Fibroblast of mammary gland (primary cell): Measurements from ENCODE around the gene TTC8.
"Not testable (repeated sequence)": the region's sequence is repeated elsewhere in the genome, so short reads cannot be mapped to it uniquely, and the experiment has no call there.

Experiments used
- DNase-seq: peaks from one replicate; pipeline ENCODE4 v3.0.0-alpha.2; 2010; ENCODE audit warnings: low read depth
- H3K4me3 ChIP-seq: 2 replicates; pipeline ENCODE4 v1.5.1; 2011; ENCODE audit warnings: low read depth, mild to moderate bottlenecking, low read length, moderate library complexity; ENCODE audit not compliant: control insufficient read depth
- TF ChIP-seq, protein P1 (sequence below): conservative IDR thresholded peaks from 2 replicates; pipeline ENCODE4 v1.5.1; 2011; ENCODE audit warnings: low read depth, low read length, inconsistent platforms; ENCODE audit not compliant: control insufficient read depth, insufficient read depth

Gene TTC8

DNA sequence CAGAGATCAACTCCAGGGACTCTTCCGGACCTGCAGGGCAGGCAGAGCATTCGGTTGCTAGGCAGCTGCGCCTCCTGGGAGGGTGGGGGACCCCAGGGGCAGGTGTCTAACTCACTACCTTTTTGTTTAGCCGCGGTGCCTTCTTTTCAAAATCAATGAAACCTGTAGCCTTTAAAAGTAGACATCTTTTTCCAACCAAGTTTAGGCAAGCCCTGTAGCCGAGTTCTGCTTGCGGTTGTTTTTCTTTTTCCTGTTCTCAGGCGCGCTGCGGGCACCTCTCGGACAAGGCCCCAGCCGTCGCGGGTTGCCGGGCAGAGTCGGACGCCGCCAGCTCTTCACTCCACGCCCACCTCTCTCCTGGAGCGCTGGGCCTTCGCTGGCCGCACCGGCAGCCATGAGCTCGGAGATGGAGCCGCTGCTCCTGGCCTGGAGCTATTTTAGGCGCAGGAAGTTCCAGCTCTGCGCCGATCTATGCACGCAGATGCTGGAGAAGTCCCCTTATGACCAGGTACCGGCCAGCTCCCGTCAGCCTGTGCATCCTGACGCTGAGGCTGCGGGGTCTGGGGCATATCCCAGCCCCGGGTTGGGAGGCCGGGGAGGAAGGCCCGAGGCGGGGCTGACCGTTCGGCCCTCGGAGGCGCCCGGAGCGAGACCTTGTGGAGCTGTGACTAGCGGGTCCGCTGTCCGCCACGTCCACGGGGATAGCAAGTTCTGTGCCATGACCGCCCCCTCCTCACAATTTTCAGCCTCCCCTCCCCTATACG lies at the start of gene TTC8:
TTC8 (plus strand) TSS at position 338 of the 764 bp plus-strand sequence; CDS start at position 395, 57 bp downstream.
- peak; percentile 85 for DNase-seq
- H3K4me3 ChIP-seq: peak within 1 kb of the TSS; percentile 76
- TF ChIP-seq, protein P1, sequence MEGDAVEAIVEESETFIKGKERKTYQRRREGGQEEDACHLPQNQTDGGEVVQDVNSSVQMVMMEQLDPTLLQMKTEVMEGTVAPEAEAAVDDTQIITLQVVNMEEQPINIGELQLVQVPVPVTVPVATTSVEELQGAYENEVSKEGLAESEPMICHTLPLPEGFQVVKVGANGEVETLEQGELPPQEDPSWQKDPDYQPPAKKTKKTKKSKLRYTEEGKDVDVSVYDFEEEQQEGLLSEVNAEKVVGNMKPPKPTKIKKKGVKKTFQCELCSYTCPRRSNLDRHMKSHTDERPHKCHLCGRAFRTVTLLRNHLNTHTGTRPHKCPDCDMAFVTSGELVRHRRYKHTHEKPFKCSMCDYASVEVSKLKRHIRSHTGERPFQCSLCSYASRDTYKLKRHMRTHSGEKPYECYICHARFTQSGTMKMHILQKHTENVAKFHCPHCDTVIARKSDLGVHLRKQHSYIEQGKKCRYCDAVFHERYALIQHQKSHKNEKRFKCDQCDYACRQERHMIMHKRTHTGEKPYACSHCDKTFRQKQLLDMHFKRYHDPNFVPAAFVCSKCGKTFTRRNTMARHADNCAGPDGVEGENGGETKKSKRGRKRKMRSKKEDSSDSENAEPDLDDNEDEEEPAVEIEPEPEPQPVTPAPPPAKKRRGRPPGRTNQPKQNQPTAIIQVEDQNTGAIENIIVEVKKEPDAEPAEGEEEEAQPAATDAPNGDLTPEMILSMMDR: no peak

DNA sequence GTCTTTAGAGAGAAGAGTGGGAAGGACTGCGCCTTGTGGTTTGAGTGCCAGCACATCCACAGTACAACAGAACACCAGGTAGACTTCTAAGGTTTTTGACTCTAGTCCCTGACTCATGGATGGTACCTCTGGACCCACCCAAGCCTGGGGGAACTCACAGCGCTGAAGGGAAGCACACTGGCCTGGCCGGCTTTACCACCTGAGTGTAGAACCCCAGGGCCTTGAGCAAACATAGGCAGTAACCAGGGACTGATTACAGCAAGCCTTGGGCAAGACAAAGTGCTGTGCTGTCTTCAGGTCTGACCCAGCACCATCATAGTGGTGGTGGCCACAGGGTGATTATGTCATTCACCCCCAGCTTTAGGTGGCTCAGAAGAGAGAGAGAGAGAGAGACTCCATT lies 48.9 kb upstream of the TTC8 start:
- no peak for DNase-seq
- TF ChIP-seq, protein P1: no peak
- H3K4me3 ChIP-seq: no peak overlapping the region

DNA sequence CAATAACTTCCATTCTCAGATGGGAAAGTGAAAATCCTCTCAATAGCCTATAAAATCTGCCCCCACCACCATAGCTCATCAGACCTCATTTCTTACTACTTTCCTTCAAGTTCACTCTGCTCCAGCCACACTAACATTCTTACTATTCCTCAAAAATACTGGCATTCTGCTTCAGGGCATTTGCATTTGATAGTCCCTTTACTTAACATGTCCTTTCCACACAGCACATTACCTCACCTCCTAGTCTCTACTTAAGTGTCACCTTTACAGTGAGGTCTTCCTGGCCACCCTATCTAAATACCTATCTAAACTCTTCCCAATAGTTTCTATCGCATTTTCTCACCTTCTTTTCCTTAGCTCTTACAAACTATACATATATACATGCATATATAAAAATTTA lies 38.5 kb upstream of the TTC8 start:
- no peak overlapping the region for H3K4me3 ChIP-seq
- no peak for DNase-seq
- TF ChIP-seq, protein P1: no peak

DNA sequence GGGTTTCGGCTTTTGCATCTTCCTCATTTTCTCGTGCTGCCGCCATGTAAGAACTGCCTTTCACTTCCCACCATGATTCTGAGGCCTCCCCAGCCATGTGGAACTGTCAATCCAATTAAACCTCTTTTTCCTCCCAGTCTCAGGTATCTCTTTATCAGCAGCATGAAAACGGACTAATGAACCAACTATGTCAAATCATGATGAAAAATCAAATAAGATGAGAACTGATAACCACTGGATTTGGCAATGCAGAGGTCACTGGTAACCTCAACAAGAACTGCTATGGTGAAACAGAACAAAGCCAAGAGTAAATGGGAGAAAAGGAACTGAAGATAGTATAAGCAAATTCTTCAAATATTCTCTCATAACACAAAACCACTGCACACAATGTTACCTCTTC lies 37.7 kb upstream of the TTC8 start:
- TF ChIP-seq, protein P1: no peak
- no peak overlapping the region for H3K4me3 ChIP-seq
- no peak for DNase-seq

DNA sequence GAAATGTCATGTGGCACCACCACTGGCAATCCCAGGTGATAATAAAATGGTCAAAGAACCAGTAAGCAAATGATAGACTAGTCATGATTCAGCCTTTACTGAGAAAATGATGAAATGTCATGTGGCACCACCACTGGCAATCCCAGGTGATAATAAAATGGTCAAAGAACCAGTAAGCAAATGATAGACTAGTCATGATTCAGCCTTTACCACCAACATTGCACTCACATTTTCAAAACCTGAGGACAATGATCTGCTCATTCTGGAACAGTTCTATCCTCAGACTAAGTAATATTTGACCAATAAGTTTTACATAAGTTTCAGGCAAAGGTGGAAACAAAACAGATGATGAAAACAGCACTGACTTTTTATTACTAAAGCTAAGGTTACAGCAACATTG lies 34.9 kb upstream of the TTC8 start:
- DNase-seq, H3K4me3 ChIP-seq: not testable (repeated sequence)

DNA sequence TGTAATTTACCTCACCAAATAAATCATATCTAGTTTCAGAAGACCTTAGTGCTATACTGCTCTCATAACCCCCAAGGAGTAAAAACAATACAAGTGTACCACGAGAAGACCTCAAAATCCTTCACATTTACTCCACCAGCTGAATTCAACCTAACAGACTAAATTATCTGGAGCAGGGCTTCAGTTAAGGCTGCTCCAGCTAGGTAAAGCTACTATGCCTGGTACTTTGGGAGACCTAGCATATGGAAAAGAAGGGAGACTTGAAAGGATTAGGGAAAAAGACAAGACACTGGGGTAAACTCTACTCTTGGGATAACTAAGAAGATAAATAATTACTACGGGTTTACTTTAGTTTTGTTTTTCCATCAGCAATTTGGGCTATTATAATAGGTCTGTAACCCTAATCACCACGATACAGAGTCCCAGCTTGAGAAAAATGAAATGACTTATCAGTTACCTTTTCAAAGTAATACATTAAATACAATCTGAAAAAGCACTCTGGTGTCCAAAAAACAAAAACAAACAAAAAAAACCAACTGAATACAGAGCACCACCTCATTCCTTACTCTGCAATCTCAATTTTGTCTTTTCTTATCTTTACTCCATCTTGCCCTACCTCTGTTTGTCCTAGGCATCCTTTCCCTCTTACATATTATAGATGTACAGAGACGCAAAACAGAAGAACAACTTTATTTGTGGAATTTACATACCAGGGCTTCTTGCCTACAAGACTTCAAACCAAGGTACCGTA lies 33.8 kb upstream of the TTC8 start:
- no peak for DNase-seq
- TF ChIP-seq, protein P1: no peak
- H3K4me3 ChIP-seq: no peak overlapping the region

DNA sequence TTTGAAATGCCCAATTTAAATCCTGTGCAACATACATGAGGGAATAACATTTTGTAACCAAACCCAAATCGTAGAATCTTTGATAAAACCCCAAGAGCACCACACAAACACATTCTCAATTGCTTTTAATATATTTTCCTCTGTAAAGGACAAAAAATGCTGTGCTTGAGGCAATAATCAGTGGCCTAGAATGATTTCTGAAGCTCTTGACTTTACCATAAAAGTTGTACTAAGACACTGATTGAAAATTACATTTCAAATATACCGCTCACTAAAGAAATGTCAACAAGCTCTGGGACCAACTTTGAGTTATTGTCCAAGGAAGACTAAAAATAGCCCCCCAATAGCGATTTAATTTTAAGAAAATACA lies 33.2 kb upstream of the TTC8 start:
- H3K4me3 ChIP-seq: no peak overlapping the region
- no peak for DNase-seq
- TF ChIP-seq, protein P1: no peak
